Activated T-cell treated with anti-CD3 and anti-CD28 coated beads, Interleukin-2, amount 50 U/mL, for 72 hours (primary cell): Measurements from ENCODE around the gene ANKRD33B. TPM values are rescaled to one million over a fixed set of nuclear protein-coding genes. Genes with fewer than 3 reads are reported as not detected.
"Not testable (repeated sequence)": the region's sequence is repeated elsewhere in the genome, so short reads cannot be mapped to it uniquely, and the experiment has no call there.

Experiments used
- ATAC-seq, 2 donors: fragments of 150-1000 bp; cut with Tn5 transposase; replicated peaks in 1 of 2; 2 replicates each; pipeline ENCODE4 v1.10.0; 2021; ENCODE audit warnings: moderate library complexity in 2 of 2, mild to moderate bottlenecking in 1 of 2
- DNase-seq, 2 donors: peaks; one replicate each; pipeline ENCODE4 v3.0.0; 2021 to 2022; ENCODE audit warnings: mixed read lengths in 1 of 2
- H3K27ac Mint-ChIP-seq: one replicate; pipeline ENCODE4 v1.8.0; 2022; ENCODE audit warnings: mild to moderate bottlenecking, moderate library complexity, mixed read lengths
- H3K27me3 Mint-ChIP-seq: one replicate; pipeline ENCODE4 v1.8.0; 2022; ENCODE audit warnings: low read depth, mixed read lengths
- H3K36me3 Mint-ChIP-seq, 2 donors: one replicate each; pipeline ENCODE4 v1.8.0; 2022; ENCODE audit warnings: mixed read lengths in 2 of 2, mild to moderate bottlenecking in 1 of 2; ENCODE audit not compliant: insufficient read depth in 2 of 2
- H3K4me1 Mint-ChIP-seq: one replicate; pipeline ENCODE4 v1.8.0; 2022; ENCODE audit warnings: low read depth, mixed read lengths
- H3K4me3 Mint-ChIP-seq, 2 donors: one replicate each; pipeline ENCODE4 v1.8.0; 2022; ENCODE audit warnings: mild to moderate bottlenecking in 2 of 2, mixed read lengths in 2 of 2, moderate library complexity in 2 of 2
- H3K9me3 Mint-ChIP-seq, 2 donors: one replicate each; pipeline ENCODE4 v1.8.0; 2022; ENCODE audit warnings: mixed read lengths in 2 of 2
- total RNA-seq, 2 donors: library from RNA; stranded (reverse); gene quantifications; one replicate each; pipeline ENCODE4 v1.2.3, GENCODE V29; 2022

The ANKRD33B gene
- 10 to 100 TPM in 1 of 2 donors, 1 to 10 TPM in 1; 6.2 to 12.0 TPM for total RNA-seq

DNA sequence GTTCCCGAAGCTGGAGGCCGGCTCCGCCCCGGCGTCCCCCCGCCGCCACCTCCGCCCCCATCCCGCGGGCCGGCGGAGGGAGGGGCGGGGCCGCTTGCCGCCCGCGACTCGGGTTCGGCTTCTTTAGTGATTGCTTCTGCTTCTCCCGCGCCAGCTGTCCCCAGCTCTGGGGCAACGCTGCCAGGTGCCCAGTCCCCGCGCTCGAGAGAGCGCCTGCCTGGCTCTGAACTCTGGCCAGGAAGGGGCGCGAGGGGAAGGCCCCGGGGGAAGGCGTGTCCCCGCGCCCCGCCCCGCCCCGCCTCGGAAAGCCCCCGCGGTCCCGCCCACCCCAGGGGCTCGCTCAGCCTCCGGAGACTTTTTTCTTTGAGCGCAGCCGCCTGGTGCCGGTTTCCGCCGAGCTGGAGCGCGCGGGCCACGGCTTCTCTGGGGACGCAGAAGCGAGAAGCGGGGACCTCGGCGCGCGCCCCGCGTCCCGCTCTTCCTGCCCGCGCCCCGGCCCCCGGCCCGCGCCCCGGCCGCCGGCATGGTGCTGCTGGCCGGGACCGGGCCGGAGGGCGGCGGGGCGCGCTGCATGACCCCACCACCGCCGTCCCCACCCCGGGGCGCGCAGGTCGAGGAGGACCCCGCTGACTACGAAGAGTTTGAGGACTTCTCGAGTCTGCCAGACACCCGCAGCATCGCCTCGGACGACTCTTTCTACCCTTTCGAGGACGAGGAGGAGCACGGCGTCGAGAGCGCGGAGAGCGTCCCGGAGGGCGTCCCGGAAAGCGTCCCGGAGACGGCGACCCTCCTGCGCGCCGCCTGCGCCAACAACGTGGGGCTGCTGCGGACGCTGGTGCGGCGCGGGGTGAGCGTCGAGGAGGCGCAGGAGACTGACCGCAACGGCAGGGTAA, at the start of gene ANKRD33B:
TSS of gene ANKRD33B (plus strand) at position 126 of the 893 bp plus-strand sequence. CDS start at position 524, 398 bp downstream.
- Mint-ChIP-seq H3K4me1 (peaks cover 22% of the 10 kb centered on the region), H3K4me3 (peak within 1 kb of the TSS; percentile 93 to 95), H3K27ac (peak within 1 kb of the TSS; percentile 77), H3K27me3 (peaks cover 18% of the 10 kb centered on the region), H3K9me3 (no peaks in the 10 kb centered on the region), H3K36me3 (peaks cover 0 to 3% of the 10 kb centered on the region in 2 donors)
- ATAC-seq, result peak; percentile 85 to 89
- DNase-seq, result peak; percentile 85 to 87

DNA sequence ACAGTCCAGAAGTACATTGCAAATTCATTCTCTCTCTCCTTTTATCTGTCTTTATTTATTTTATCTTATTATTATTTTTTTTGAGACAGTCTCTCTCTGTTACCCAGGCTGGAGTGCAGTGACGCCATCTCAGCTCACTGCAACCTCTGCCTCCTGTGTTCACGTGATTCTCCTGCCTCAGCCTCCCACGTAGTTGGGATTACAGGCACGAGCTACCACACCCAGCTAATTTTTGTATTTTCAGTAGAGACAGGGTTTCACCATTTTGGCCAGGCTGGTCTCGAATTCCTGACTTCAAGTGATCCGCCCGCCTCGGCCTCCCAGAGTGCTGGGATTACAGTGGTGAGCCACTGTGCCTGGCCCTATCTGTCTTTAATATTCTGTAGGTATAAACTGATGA, 49.3 kb upstream of the ANKRD33B start:
- not testable (repeated sequence) for H3K36me3 Mint-ChIP-seq, ATAC-seq, H3K27ac Mint-ChIP-seq, H3K4me3 Mint-ChIP-seq, H3K27me3 Mint-ChIP-seq, H3K9me3 Mint-ChIP-seq, DNase-seq, H3K4me1 Mint-ChIP-seq

DNA sequence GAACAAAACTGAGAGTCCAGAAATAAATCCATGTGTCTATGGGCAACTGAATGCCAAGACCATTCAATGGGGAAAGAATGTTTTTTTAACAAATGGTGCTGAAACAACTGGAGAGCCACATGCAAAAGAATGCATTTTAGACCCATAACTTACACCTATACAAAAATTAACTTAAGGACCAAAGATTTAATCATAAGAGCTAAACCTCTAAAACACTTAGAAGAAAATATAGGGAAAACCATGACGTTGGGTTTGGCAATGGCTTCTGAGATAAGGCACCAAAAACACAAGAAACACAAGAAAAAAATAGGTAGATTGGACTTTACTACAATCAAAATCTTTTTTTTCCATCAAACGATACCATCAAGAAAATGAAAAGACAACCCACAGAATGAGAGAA, 48.4 kb upstream of the ANKRD33B start:
- no peak overlapping the region for H3K27ac Mint-ChIP-seq
- H3K27me3 Mint-ChIP-seq, result no peaks in the 10 kb centered on the region
- no peaks in the 10 kb centered on the region for H3K9me3 Mint-ChIP-seq
- no peaks in the 10 kb centered on the region for H3K36me3 Mint-ChIP-seq
- no peaks in the 10 kb centered on the region for H3K4me1 Mint-ChIP-seq
- DNase-seq (no peak), ATAC-seq (no peak)
- H3K4me3 Mint-ChIP-seq, result no peak overlapping the region

GRCh38 chr5:10518347-10518746, 45.5 kb upstream of the ANKRD33B start:
- no peaks in the 10 kb centered on the region for H3K27me3 Mint-ChIP-seq
- no peak for DNase-seq

DNA sequence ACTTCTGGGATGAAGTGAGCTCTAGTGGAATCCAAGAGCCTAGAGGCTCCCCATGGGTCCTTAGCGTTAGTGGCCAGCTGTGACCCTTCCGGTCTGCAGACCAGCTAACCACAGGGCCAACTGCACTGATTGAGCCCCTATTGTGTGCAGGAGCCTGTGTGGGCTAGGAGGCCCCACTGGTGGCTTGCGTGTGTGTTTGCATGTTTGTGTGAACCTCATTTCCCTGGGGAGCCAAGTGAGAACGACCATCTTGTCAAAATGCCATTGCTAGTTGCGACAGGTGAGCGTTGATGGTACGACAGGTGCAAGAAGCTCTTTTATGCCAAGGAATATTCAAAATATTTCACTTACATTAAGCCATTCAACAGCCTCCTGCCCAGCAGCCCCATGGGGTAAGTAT, 44.1 kb upstream of the ANKRD33B start:
- H3K9me3 Mint-ChIP-seq, result peaks cover 0 to 5% of the 10 kb centered on the region in 2 donors
- H3K4me1 Mint-ChIP-seq, result no peaks in the 10 kb centered on the region
- no peaks in the 10 kb centered on the region for H3K27me3 Mint-ChIP-seq
- no peak overlapping the region for H3K27ac Mint-ChIP-seq
- H3K4me3 Mint-ChIP-seq, result no peak overlapping the region
- no peak for ATAC-seq
- no peak for DNase-seq
- H3K36me3 Mint-ChIP-seq, result no peaks in the 10 kb centered on the region

More at GRCh38 chr5:10518347-10518746, 45.5 kb upstream of the ANKRD33B start:
- peaks cover 0 to 5% of the 10 kb centered on the region in 2 donors for H3K9me3 Mint-ChIP-seq
- no peak overlapping the region for H3K27ac Mint-ChIP-seq
- H3K4me1 Mint-ChIP-seq, result no peaks in the 10 kb centered on the region
- ATAC-seq, result no peak
- no peak overlapping the region for H3K4me3 Mint-ChIP-seq
- H3K36me3 Mint-ChIP-seq, result no peaks in the 10 kb centered on the region

GRCh38 chr5:10520706-10521105, 43.2 kb upstream of the ANKRD33B start:
- Mint-ChIP-seq H3K27me3 (no peaks in the 10 kb centered on the region), H3K9me3 (peaks cover 0 to 5% of the 10 kb centered on the region in 2 donors), H3K36me3 (no peaks in the 10 kb centered on the region), H3K27ac (no peak overlapping the region), H3K4me1 (no peaks in the 10 kb centered on the region), H3K4me3 (no peak overlapping the region)
- ATAC-seq (no peak), DNase-seq (no peak)

GRCh38 chr5:10521466-10522223, 42.2 kb upstream of the ANKRD33B start:
- Mint-ChIP-seq H3K4me1 (no peaks in the 10 kb centered on the region), H3K4me3 (no peak overlapping the region), H3K36me3 (no peaks in the 10 kb centered on the region), H3K9me3 (peaks cover 0 to 5% of the 10 kb centered on the region in 2 donors), H3K27me3 (no peaks in the 10 kb centered on the region), H3K27ac (no peak overlapping the region)
- DNase-seq (no peak), ATAC-seq (no peak)

- no peak for DNase-seq
- no peak overlapping the region for H3K4me3 Mint-ChIP-seq
Measured at GRCh38 chr5:10522224-10522611, 41.7 kb upstream of the ANKRD33B start.

GRCh38 chr5:10524376-10525123, 39.3 kb upstream of the ANKRD33B start:
- H3K9me3 Mint-ChIP-seq, result peaks cover 0 to 5% of the 10 kb centered on the region in 2 donors
- no peaks in the 10 kb centered on the region for H3K27me3 Mint-ChIP-seq
- H3K36me3 Mint-ChIP-seq, result no peaks in the 10 kb centered on the region
- H3K4me1 Mint-ChIP-seq, result no peaks in the 10 kb centered on the region
- ATAC-seq (no peak), DNase-seq (no peak)
- H3K27ac Mint-ChIP-seq, result no peak overlapping the region
- no peak overlapping the region for H3K4me3 Mint-ChIP-seq

More at GRCh38 chr5:10522224-10522611, 41.7 kb upstream of the ANKRD33B start:
- H3K27ac Mint-ChIP-seq, result no peak overlapping the region
- H3K9me3 Mint-ChIP-seq, result peaks cover 0 to 5% of the 10 kb centered on the region in 2 donors
- H3K27me3 Mint-ChIP-seq, result no peaks in the 10 kb centered on the region
- no peaks in the 10 kb centered on the region for H3K4me1 Mint-ChIP-seq
- ATAC-seq, result no peak
- no peaks in the 10 kb centered on the region for H3K36me3 Mint-ChIP-seq

DNA sequence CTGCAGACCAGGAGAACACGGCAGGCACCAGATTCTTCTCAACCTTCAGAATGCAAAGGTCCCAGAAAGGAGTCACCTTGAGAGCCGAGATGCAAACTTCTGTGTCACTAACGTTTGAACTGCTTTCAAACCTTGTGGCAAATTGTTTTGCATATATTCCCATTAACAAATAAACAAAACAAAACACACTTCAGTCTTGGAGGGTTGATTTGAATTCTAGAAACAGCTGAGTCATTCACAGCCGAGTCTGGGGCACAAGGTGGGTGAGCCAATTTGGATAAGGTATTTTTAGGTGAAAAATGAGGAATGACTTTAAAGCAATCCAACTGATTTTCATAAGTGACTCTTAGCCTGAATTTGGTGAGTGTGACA, 38.8 kb upstream of the ANKRD33B start:
- Mint-ChIP-seq H3K27ac (no peak overlapping the region), H3K4me3 (no peak overlapping the region), H3K36me3 (no peaks in the 10 kb centered on the region)

GRCh38 chr5:10527281-10527950, 36.5 kb upstream of the ANKRD33B start:
- Mint-ChIP-seq H3K36me3 (peaks cover 0 to 2% of the 10 kb centered on the region in 2 donors), H3K9me3 (peaks cover 0 to 5% of the 10 kb centered on the region in 2 donors), H3K27ac (no peak overlapping the region), H3K4me3 (no peak overlapping the region), H3K27me3 (peaks cover 13% of the 10 kb centered on the region), H3K4me1 (no peaks in the 10 kb centered on the region)
- DNase-seq (no peak), ATAC-seq (no peak)

More for the DNA sequence above, 38.8 kb upstream of the ANKRD33B start:
- Mint-ChIP-seq H3K4me1 (no peaks in the 10 kb centered on the region), H3K9me3 (peaks cover 0 to 5% of the 10 kb centered on the region in 2 donors), H3K27me3 (no peaks in the 10 kb centered on the region)
- DNase-seq (no peak), ATAC-seq (no peak)

DNA sequence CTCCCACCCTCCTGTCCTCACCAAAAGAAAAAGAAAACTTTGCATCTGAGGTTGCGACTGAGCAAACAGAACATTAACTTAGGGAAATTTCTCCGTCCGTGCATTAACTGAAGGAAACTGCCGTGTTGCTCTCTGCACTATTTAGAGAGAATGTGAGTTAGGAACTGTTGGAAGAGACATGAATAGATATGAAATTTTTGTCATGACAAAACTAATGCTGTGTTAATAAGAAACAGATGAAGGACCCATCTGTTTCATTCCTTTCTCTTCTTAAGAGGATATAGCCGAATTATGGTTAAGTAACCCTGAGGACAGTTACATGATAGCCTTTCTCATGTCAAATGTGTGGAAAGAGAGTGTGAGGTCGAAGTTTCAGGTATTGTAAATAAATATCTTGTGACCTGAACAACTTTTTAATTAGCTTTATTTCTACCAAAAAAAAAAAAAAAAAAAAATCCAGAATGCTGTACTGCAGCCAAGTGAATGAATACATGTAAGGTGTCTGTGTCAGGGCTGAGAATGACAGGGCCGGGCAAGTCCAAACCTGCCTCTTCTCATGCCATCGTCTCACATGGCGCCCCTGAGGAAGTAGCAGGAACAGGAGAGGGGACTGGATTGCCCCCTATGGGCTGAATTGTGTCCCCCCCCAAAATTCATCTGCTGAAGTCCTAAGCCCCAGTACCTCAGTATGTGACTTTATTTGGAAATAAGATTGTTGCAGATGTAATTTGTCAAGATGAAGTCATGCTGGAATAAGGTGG, 35.6 kb upstream of the ANKRD33B start:
- Mint-ChIP-seq H3K27ac (no peak overlapping the region), H3K9me3 (peaks cover 0 to under 1% of the 10 kb centered on the region in 2 donors), H3K4me3 (no peak overlapping the region)

More for the DNA sequence above, 35.6 kb upstream of the ANKRD33B start:
- Mint-ChIP-seq H3K36me3 (peaks cover 0 to 2% of the 10 kb centered on the region in 2 donors), H3K4me1 (no peaks in the 10 kb centered on the region), H3K27me3 (peaks cover 19% of the 10 kb centered on the region)
- no peak for DNase-seq
- no peak for ATAC-seq
